ENCODE results near the gene PEX11B. TPM values are rescaled to one million over a fixed set of nuclear protein-coding genes. Genes with fewer than 3 reads are reported as not detected.

The PEX11B gene
- total RNA-seq, 1 experiment from 2014 or later: 16.1 TPM

DNA sequence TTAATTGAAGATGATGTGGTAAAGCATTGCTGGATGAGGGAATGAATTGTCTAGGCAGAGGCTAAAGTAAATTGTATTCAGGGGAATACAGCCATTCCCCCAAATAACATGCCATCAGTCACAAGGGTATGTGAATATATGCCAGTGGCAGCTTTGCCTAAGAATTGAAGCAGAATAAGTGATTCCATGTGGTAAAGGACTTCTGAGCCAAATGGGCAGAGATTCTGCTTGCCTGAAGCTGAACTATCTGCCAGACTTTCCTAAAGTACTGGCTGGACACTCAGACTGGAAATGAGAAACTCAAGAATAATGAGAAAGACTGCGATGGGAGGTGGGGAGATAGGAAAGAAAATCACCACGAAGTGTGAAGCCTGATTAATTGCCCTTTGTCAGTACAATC is 36.9 kb upstream of the PEX11B start:
- intact Hi-C loops (cut with micrococcal nuclease; ENCODE audit: unreplicated experiment): no loop called here
- Mint-ChIP-seq H3K4me1 (ENCODE audit: low read depth, unreplicated experiment) (peaks cover 15% of the 10 kb centered on the region), H3K36me3 (ENCODE audit: insufficient read depth, unreplicated experiment) (no peaks in the 10 kb centered on the region), H3K4me3 (ENCODE audit: unreplicated experiment) (no peak overlapping the region), H3K9me3 (ENCODE audit: unreplicated experiment) (no peaks in the 10 kb centered on the region), H3K27me3 (ENCODE audit: insufficient read depth, unreplicated experiment) (peaks cover 13% of the 10 kb centered on the region), H3K27ac (ENCODE audit: unreplicated experiment) (no peak overlapping the region)
- ChIA-PET CTCF (interaction anchor here (1.0 kb wide), 1 partner anchor 52 kb away, joined by 5 read pairs; no protein-coding TSS in a partner anchor), POLR2A (no interaction called here)
- BruUV-seq (replicated peaks): no TSS peak
- no peak overlapping the region for H3K4me3 ChIP-seq (ENCODE audit: low read depth, low read length)
- H3K4me1 ChIP-seq: peaks cover 20% of the 10 kb centered on the region
- no peak for TF ChIP-seq CTCF (IDR thresholded peaks at IDR 0.05; ENCODE audit: insufficient read depth in 1 of 2, low read depth in 1 of 2, low read length in 1 of 2, severe bottlenecking in 1 of 2, unreplicated experiment in 1 of 2)
- no peaks in the 10 kb centered on the region for H3K27me3 ChIP-seq (replicated peaks; ENCODE audit: control insufficient read depth, insufficient read depth, low read length)
- no peaks in the 10 kb centered on the region for H3K36me3 ChIP-seq (ENCODE audit: control insufficient read depth, insufficient read depth, low read length)
- no peak for DNase-seq
- H3K9me3 ChIP-seq: no peaks in the 10 kb centered on the region

DNA sequence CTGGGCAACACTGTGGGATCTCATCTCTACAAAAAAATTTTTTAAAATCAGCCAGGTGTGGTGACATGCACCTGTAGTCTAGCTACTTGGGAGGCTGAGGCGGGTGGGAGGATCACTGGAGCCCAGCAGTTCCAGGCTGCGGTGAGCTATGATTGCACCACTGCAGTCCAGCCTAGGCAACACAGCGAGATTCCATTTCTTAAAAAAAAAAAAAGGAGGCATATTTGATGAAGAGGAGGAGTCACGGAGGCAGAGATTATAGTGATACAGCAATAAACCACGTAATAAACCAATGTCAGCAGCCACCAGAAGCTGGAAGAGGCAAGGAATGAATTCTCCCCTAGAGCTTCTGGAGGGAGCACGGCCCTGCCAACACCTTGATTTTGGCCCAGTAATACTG is 35.3 kb upstream of the PEX11B start:
- no peak overlapping the region for H3K4me3 ChIP-seq (ENCODE audit: low read depth, low read length)
- POLR2A ChIA-PET: no interaction called here
- CTCF ChIA-PET: interaction anchor here (0.7 to 1.3 kb wide), 2 partner anchors 11 to 79 kb away, joined by 3 to 4 read pairs; partner anchors contain the start of genes ANKRD34A and POLR3GL

DNA sequence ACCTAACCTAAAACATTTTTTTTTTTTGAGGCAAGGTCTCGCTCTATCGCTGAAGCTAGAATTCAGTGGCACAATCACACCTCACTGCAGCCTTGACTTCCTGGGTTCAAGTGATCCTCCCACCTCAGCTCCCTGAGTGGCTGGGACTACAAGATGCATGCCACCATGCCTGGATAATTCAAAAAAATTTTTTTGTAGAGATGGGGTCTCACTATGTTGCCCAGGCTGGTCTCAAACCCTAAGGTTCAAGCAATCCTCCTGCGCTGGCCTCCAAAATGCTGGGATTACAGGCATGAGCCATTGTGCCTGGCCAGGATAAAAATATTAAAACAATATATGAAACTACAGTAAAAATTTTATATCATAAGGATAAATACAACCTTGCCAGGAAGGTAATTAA is 34.4 kb upstream of the PEX11B start:
- H3K36me3 Mint-ChIP-seq (ENCODE audit: insufficient read depth, unreplicated experiment): no peaks in the 10 kb centered on the region
- no peak for DNase-seq
- no peak overlapping the region for H3K4me3 Mint-ChIP-seq (ENCODE audit: unreplicated experiment)
- Histone ChIP-seq H3K4me3 (ENCODE audit: low read depth, low read length) (no peak overlapping the region), H3K36me3 (ENCODE audit: control insufficient read depth, insufficient read depth, low read length) (no peaks in the 10 kb centered on the region), H3K9me3 (no peaks in the 10 kb centered on the region), H3K27me3 (replicated peaks; ENCODE audit: control insufficient read depth, insufficient read depth, low read length) (no peaks in the 10 kb centered on the region), H3K4me1 (peaks cover 16% of the 10 kb centered on the region)
- TF ChIP-seq CTCF (IDR thresholded peaks at IDR 0.05; ENCODE audit: insufficient read depth in 1 of 2, low read depth in 1 of 2, low read length in 1 of 2, severe bottlenecking in 1 of 2, unreplicated experiment in 1 of 2): no peak
- H3K9me3 Mint-ChIP-seq (ENCODE audit: unreplicated experiment): no peaks in the 10 kb centered on the region
- no TSS peak for BruUV-seq (replicated peaks)
- ChIA-PET CTCF (no interaction called here), POLR2A (no interaction called here)
- H3K27me3 Mint-ChIP-seq (ENCODE audit: insufficient read depth, unreplicated experiment): peaks cover 4% of the 10 kb centered on the region
- intact Hi-C loops (cut with micrococcal nuclease; ENCODE audit: unreplicated experiment): no loop called here
- no peak overlapping the region for H3K27ac Mint-ChIP-seq (ENCODE audit: unreplicated experiment)
- peaks cover 8% of the 10 kb centered on the region for H3K4me1 Mint-ChIP-seq (ENCODE audit: low read depth, unreplicated experiment)

More for the DNA sequence above, 35.3 kb upstream of the PEX11B start:
- BruUV-seq (replicated peaks): no TSS peak
- no peaks in the 10 kb centered on the region for H3K36me3 Mint-ChIP-seq (ENCODE audit: insufficient read depth, unreplicated experiment)
- no peak for DNase-seq
- Histone ChIP-seq H3K9me3 (no peaks in the 10 kb centered on the region), H3K36me3 (ENCODE audit: control insufficient read depth, insufficient read depth, low read length) (no peaks in the 10 kb centered on the region), H3K4me1 (peaks cover 20% of the 10 kb centered on the region), H3K27me3 (replicated peaks; ENCODE audit: control insufficient read depth, insufficient read depth, low read length) (no peaks in the 10 kb centered on the region)
- TF ChIP-seq CTCF (IDR thresholded peaks at IDR 0.05; ENCODE audit: insufficient read depth in 1 of 2, low read depth in 1 of 2, low read length in 1 of 2, severe bottlenecking in 1 of 2, unreplicated experiment in 1 of 2): no peak
- peaks cover 8% of the 10 kb centered on the region for H3K4me1 Mint-ChIP-seq (ENCODE audit: low read depth, unreplicated experiment)
- no peak overlapping the region for H3K4me3 Mint-ChIP-seq (ENCODE audit: unreplicated experiment)
- H3K9me3 Mint-ChIP-seq (ENCODE audit: unreplicated experiment): no peaks in the 10 kb centered on the region
- H3K27me3 Mint-ChIP-seq (ENCODE audit: insufficient read depth, unreplicated experiment): peaks cover 6% of the 10 kb centered on the region
- H3K27ac Mint-ChIP-seq (ENCODE audit: unreplicated experiment): no peak overlapping the region
- intact Hi-C loops (cut with micrococcal nuclease; ENCODE audit: unreplicated experiment): no loop called here

All from Caco-2 (cell line).